NCI-H345 treated with DMSO at 0.1 percent for 48 hours (cell line): ENCODE measurements around the gene FGF13.

Source experiments
- DNase-seq: peaks from one replicate; lab custom pipeline; 2025; ENCODE audit not compliant: unreplicated experiment; lab: John Stamatoyannopoulos, UW

Gene FGF13

GRCh38 chrX:138711399-138712347 is at the start of gene FGF13:
Gene FGF13 (minus strand): TSS chrX:138711717. CDS start chrX:138711003, 714 bp downstream.
- DNase-seq, result no peak

DNA sequence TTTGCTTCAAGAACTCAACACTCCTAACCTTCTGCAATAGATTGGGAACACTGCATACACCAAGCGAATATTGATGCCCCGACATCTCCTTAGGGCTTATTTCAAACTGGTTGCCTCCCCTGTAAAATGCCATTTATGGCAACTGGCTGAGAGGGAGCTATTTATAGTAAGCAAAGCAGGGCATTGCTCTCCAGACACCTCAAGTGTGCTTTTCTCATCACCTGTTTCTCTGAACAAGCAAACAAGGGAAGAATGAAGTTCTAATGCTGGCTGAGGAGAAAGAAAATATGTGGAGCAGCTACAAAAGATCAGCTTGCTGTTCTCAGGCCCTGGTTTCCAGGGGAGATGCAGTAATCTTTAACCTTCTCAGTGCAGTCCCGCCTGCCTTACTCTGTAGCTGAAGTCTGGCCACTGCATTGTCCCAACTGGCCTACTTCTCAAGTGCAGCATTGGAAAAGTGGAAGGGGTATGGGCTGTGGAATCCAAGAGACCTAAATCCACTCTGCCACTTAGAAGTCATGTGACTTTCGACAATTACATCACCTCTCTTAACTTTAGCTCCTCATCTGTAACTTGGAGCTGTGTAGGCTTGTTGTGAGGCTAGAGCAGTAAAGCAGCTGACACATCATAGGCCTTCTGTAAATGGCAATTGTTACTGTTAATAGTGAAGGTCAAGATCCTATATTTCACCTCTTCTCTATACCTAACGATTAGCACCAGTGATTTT is 47.9 kb upstream of the FGF13 start:
- no peak for DNase-seq

DNA sequence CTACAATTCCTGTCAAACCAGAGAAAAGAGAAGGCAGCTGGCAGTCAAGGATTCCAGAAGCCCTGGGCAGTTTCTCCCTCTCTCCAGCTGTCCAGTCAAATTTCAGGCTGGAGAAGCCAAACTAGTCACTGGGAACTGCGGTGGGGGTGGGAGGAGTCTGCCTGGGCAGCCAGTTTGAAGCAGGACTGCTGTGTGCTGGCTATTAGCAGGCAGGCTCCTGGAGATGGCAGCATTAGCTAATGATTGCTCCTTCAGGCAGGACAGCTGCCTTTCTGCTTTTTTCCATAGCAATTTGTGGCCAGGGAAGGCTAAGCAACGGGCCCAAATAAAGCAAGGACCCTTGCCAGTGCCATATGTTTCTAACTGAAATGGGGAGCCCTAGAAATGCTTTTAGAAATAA is 44.7 kb upstream of the FGF13 start:
- no peak for DNase-seq

GRCh38 chrX:138754861-138755260 is 43.3 kb upstream of the FGF13 start:
- no peak for DNase-seq

- no peak for DNase-seq
Measured at GRCh38 chrX:138748480-138748879, 37.0 kb upstream of the FGF13 start.

DNA sequence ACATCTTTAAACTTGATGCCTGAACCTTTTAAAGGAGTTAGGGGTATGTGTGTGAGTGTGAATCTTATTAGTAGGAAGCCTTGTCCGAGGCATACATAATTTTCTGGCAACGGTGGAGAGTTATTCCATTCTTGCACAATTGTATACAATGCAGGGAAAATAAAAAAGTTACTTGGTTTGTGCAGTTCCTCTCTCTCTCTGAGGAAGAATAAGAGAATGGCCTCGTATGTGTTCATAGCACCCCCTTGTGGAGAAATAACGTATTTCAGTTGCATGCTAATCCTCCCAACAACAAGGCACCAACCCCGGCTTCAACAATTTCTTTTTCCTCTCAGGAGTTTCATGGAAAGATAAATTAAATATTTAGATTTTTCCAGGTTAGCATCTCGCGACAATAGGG is 33.7 kb upstream of the FGF13 start:
- no peak for DNase-seq

GRCh38 chrX:138742217-138742616 is 30.7 kb upstream of the FGF13 start:
- DNase-seq, result no peak

DNA sequence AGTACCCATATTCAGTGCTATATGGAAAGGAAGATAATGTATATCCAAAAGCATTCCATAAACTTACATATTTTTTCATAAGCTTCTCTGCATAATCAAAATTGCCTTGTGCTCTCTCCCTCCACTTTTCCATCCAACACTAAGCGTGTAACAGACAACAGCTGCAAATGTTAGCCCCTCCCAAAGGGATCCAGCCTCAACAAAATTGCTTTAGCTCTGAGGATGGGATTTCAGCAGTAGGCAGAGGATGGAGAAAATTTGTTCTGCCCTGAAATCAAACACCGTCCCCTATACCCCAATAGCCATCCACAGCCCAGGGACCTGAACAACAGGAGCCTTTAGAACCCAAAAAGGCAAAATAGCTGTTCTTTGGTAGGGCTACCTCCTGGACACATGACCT is 28.8 kb upstream of the FGF13 start:
- no peak for DNase-seq

DNA sequence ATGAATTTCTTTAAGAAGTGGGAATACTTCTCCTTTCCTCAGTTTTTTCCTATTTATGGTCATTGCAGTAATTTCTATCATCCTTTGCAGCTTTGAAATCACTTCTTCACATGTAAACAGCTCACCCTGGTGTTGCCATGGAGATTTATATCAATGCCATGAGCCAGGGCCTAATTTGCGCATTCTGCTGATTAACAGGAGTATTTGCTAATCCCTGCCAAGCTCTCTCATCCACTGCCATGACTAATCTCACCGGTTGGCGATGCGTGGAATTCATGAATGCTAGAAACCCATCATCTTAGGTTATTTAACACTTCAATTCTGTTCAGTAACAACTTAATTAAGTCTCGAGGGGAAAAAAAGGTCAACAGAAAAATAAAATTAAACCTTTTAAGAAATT is 11.8 kb upstream of the FGF13 start:
- no peak for DNase-seq

GRCh38 chrX:138719396-138719795 is 7.9 kb upstream of the FGF13 start:
- no peak for DNase-seq

DNA sequence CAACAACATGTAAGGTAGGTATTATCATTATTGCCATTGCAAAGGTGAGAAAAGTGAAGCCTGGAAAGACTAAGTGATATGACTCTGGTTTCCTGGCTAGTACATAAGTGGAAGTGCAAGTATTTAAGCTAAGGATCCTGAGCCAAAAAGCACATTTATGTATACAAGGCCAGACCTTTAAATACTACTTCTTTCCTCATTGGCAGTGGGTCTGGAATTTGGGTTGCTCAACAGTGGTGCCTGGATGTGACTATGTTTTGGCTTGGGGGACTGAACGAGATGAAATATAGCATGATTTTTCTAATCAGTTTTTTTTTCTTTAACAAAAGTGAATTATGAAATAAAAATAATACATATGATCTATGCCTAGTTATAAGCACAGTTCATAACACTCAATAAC is 7.4 kb upstream of the FGF13 start:
- no peak for DNase-seq

DNA sequence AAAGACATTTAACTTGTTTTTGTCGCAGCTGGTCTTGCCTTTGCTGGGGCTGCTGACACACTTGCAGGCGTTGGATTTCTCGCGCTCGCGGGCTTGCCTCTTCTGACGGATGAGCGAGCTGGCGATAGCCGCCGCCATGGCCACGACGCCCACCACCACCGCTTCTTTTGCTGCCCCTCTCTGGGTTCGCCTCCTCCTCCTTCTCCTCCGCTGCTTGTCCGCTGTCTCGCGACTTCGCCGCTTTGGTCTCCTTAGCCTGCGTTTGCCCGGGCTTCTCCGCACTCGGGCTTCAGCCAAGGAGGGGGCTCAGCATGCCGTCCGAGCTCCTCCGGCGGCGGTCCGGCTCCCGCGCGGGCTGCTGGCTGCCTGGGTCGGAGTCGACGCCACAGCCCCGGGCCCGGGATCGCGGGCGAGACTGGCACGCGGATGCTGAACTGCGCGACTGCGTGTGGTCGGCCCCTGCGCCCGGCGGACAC is 613 bp downstream of the FGF13 start:
- no peak for DNase-seq

DNA sequence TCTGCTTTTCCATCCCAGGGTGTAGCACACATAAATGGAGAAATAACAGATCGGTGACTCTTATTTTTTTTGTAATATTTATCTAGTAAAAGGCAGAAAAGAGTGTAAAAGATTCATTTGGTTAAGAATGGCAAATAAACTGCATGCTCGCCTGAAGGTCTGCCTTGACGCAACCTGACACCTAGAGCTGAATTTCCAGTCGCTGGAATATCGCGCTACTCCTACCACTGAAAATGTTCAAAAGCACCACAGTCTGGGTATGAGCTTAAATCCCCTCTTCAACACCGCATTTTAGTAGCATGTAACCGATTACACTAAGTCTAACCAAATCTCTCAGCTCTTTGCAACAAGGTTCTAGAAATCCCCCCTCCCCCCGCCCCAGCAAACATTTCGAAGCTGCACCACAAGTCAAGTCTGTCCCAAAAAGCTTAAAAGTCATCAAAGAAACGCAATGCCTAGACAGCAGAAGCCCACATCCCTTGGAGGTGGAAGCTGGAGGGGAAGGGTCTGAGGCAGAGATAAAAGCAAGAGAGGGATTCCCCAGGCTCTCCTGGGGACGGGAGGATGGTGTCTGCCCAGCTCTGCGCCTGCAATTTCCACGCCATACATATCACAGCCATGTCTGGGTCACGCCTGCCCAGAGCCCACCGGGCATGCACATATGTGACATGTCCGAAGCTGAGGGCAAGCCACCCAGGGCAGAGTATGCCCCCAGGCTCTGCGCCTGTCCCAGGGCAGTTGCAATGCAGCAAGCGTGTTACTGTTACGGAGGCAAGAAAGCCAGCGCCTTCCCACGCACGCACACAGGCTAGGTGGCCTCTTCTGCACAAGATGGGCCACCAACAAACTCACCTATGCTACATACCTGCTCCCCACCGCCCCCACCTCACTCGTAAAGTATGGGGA is 1.4 kb downstream of the FGF13 start:
- no peak for DNase-seq

DNA sequence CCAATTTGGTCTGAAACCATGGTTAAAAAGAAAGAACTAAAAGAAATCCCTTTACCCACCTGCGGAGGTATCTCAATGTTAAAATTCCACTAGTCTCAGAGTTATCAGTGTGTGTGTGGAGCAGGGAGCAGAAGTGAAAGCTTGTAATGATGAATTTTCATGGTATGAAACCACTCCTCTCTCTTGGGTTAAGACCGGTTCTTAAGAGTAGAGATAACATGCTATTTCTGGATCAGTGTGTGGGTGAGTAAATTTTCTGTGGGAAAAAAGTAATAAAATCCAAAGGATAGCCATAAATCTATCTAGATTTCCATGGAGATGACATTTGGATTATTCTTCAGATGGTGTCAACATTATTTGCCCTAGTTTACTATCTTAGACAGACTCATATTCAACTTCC is 3.2 kb downstream of the FGF13 start:
- DNase-seq, result no peak

- no peak for DNase-seq
Measured at GRCh38 chrX:138704596-138704995, 6.9 kb downstream of the FGF13 start.

GRCh38 chrX:138704101-138704500 is 7.4 kb downstream of the FGF13 start:
- no peak for DNase-seq

DNA sequence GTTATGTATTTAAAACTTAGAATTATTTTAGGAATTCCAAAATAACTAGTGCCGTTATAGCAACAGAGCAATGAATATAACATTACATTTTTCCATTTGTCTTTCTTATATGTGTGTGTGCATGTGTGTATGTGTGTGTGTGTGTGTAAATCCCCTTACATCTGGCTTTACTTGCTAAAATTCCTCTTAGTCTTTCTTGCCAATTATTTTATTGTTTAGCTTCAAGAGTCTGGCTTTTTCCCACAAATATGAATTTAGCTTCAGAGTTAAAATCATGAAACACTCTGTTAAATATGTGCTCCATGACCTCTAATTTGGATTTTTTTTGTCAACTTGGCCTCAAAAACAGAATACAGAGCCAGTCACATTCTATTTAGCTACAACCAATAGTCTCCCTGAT is 18.9 kb downstream of the FGF13 start:
- DNase-seq, result no peak

GRCh38 chrX:138691186-138691585 is 20.3 kb downstream of the FGF13 start:
- DNase-seq, result no peak

DNA sequence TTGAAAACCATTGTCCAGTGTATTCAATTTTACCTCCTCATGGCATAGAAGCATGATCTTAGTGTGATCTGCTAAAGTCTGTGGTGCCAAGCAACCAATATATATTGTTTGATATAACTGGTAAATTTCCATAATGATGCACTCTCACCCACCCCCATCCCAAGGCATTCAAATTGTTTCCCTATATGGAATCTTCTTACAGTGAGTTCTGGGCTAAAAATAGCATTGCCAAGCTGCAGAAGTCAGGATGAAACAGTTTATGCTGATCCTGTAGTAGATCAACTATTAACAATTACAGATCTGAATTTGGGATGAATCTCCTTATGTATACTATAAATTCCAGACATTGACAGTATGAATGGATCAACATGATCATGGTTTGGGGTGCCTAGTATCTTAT is 20.9 kb downstream of the FGF13 start:
- DNase-seq, result no peak

DNA sequence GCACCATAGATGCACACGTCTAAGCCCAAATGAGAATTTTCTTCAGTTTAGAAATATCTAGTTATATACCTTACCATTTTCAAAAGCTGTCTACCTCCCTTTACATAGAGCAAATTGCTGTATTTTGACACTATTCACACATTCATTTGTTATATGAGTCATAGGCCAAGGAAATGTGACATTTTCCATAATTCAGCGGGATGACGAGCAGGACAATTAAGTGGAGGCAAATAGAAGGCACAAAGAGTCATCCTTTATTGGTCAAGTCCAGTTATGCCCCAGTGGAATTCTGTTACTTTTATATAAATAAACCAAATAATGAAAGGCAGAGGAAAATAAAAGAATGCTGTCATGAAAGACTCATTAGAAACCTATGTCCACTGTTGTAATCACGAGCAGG is 27.9 kb downstream of the FGF13 start:
- no peak for DNase-seq

DNA sequence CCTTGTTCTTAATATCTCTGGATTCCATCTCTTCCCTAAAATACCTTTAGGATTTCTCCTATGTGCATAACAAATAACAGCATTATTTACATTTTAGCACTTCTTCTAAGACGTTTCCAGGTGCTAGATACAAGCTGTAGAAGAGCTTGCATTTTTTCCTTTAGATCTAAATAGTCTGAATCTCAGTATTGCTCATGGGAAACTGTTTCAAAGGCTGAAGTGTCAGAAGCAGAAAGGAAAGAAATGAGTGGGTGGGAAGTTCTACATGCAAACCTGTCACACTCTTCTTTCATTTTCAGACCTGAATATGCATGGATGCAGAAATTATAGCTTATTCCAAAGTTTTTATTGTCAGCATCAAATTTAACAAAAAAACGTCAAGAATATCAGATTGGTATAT is 41.8 kb downstream of the FGF13 start:
- DNase-seq, result no peak
